Progenitor cell of endocrine pancreas (in vitro differentiated cells): Measurements from ENCODE around the gene RNF115. TPM values are rescaled to one million over a fixed set of nuclear protein-coding genes. Genes with fewer than 3 reads are reported as not detected.

Experiments used
- DNase-seq: peaks from one replicate; pipeline ENCODE4 v3.0.0; 2021; ENCODE audit warnings: low spot score; ENCODE audit not compliant: unreplicated experiment
- H3K27ac Mint-ChIP-seq: 2 replicates; pipeline ENCODE4 v1.8.0; 2021; ENCODE audit warnings: mild to moderate bottlenecking, moderate library complexity, mixed read lengths
- H3K27me3 Mint-ChIP-seq: 2 replicates; pipeline ENCODE4 v1.8.0; 2021; ENCODE audit warnings: mixed read lengths
- H3K36me3 Mint-ChIP-seq: 2 replicates; pipeline ENCODE4 v1.8.0; 2022; ENCODE audit warnings: mixed read lengths; ENCODE audit not compliant: insufficient read depth
- H3K4me1 Mint-ChIP-seq: 2 replicates; pipeline ENCODE4 v1.8.0; 2021; ENCODE audit warnings: low read depth, mixed read lengths
- H3K4me3 Mint-ChIP-seq: 2 replicates; pipeline ENCODE4 v1.8.0; 2021; ENCODE audit warnings: low read depth, mild to moderate bottlenecking, moderate library complexity, mixed read lengths
- H3K9me3 Mint-ChIP-seq: 2 replicates; pipeline ENCODE4 v1.8.0; 2021; ENCODE audit warnings: low read depth, mixed read lengths
- CTCF ChIP-seq: fragments of 200-600 bp; sonication (generic); IDR thresholded peaks from one replicate; pipeline ENCODE4 v1.5.0; 2021; ENCODE audit warnings: antibody characterized with exemption, mild to moderate bottlenecking; ENCODE audit not compliant: unreplicated experiment
- total RNA-seq: library from RNA; stranded (reverse); gene quantifications from 2 replicates; pipeline ENCODE4 v1.2.1, GENCODE V29; 2021

Gene RNF115
- total RNA-seq, 1 donor from 2014 or later = 14.5 TPM

- Mint-ChIP-seq H3K4me3 (no peak overlapping the region), H3K9me3 (no peaks in the 10 kb centered on the region), H3K27ac (no peak overlapping the region), H3K36me3 (peaks cover 1% of the 10 kb centered on the region), H3K27me3 (peaks cover 2% of the 10 kb centered on the region), H3K4me1 (peaks cover 3% of the 10 kb centered on the region)
- DNase-seq = no peak
- TF ChIP-seq CTCF = no peak
Observed at GRCh38 chr1:145701306-145701862, 122.5 kb downstream of the RNF115 start.

- Mint-ChIP-seq H3K4me3 (no peak overlapping the region), H3K36me3 (peaks cover 3% of the 10 kb centered on the region), H3K9me3 (no peaks in the 10 kb centered on the region), H3K4me1 (peaks cover 8% of the 10 kb centered on the region), H3K27me3 (peaks cover 2% of the 10 kb centered on the region), H3K27ac (no peak overlapping the region)
- DNase-seq = no peak
- no peak for TF ChIP-seq CTCF
Observed at GRCh38 chr1:145696630-145696960, 127.3 kb downstream of the RNF115 start.

GRCh38 chr1:145695821-145696629, 127.9 kb downstream of the RNF115 start:
- Mint-ChIP-seq H3K27ac (no peak overlapping the region), H3K27me3 (peaks cover 2% of the 10 kb centered on the region), H3K4me1 (peaks cover 10% of the 10 kb centered on the region), H3K36me3 (peaks cover 3% of the 10 kb centered on the region), H3K9me3 (no peaks in the 10 kb centered on the region), H3K4me3 (no peak overlapping the region)
- no peak for DNase-seq
- no peak for TF ChIP-seq CTCF

GRCh38 chr1:145692785-145693443, 131.0 kb downstream of the RNF115 start:
- H3K27me3 Mint-ChIP-seq = peaks cover 2% of the 10 kb centered on the region
- no peak for DNase-seq
- H3K36me3 Mint-ChIP-seq = peaks cover 3% of the 10 kb centered on the region
- H3K27ac Mint-ChIP-seq = no peak overlapping the region
- no peaks in the 10 kb centered on the region for H3K9me3 Mint-ChIP-seq
- no peak overlapping the region for H3K4me3 Mint-ChIP-seq
- H3K4me1 Mint-ChIP-seq = peaks cover 12% of the 10 kb centered on the region
- TF ChIP-seq CTCF = no peak

GRCh38 chr1:145690587-145691558, 133.0 kb downstream of the RNF115 start:
- peaks cover 10% of the 10 kb centered on the region for H3K4me1 Mint-ChIP-seq
- H3K36me3 Mint-ChIP-seq = peaks cover 1% of the 10 kb centered on the region
- no peak overlapping the region for H3K4me3 Mint-ChIP-seq
- no peak for DNase-seq
- H3K27me3 Mint-ChIP-seq = no peaks in the 10 kb centered on the region
- peak overlapping the region; percentile 8 for H3K27ac Mint-ChIP-seq
- no peaks in the 10 kb centered on the region for H3K9me3 Mint-ChIP-seq
- no peak for TF ChIP-seq CTCF
